HepG2 (cell line): Measurements from ENCODE around the gene TMEM258. TPM values are rescaled to one million over a fixed set of nuclear protein-coding genes. Genes with fewer than 3 reads are reported as not detected.

ENCODE experiments used
- ATAC-seq: fragments of 200-7000 bp; cut with Tn5 transposase; 3 replicates; pipeline ENCODE4 v1.9.1; 2020; ENCODE audit warnings: mild to moderate bottlenecking, moderate library complexity
- BruUV-seq: library from RNA; stranded (reverse); fragments of 400-500 nt; replicated peaks from 2 replicates; lab custom pipeline; 2021; lab: Mats Ljungman, UMichigan
- CTCF ChIA-PET: fragments of 300-600 bp; formaldehyde crosslinking; extraction: SDS; loops from one replicate; lab custom pipeline; 2021; ENCODE audit warnings: low total read pairs, inconsistent platforms, low intra/inter-chr PET ratio; lab: Yijun Ruan, JAX
- POLR2A ChIA-PET: fragments of 350-600 bp; sonication (Branson Sonifier 250); formaldehyde crosslinking; loops from one replicate; lab custom pipeline; 2020; ENCODE audit warnings: antibody characterized with exemption, inconsistent platforms; lab: Yijun Ruan, JAX
- DNase-seq: peaks from one replicate; pipeline ENCODE4 v3.0.0-alpha.2; 2015; ENCODE audit warnings: low spot score
- FAIRE-seq: peaks from 3 replicates; lab custom pipeline; 2011; peaks lifted over from hg19 to GRCh38; lab: Jason Lieb, UNC
- H2AFZ ChIP-seq: one replicate; pipeline ENCODE4 v1.6.1; 2011; ENCODE audit warnings: low read length, inconsistent platforms
- H3K27ac ChIP-seq: fragments of 300-600 bp; 3 replicates; pipeline ENCODE4 v1.8.0; 2011; ENCODE audit warnings: mixed run types, mild to moderate bottlenecking, mixed read lengths, low read length, inconsistent platforms; ENCODE audit not compliant: insufficient read depth; ENCODE audit errors: extremely low read length
- H3K27me3 ChIP-seq, 2 experiments: fragments of 200-600 bp in 1 of 2; 2 replicates in 1 of 2; 3 replicates in 1 of 2; pipeline versions ENCODE4 v1.6.0 to v1.8.0; 2011; ENCODE audit warnings: low read length in 2 of 2, mild to moderate bottlenecking in 2 of 2, moderate library complexity in 2 of 2, inconsistent platforms in 1 of 2; ENCODE audit not compliant: insufficient read depth in 2 of 2, control insufficient read depth in 1 of 2
- H3K36me3 ChIP-seq, 2 experiments: fragments of 200-600 bp in 1 of 2; replicated peaks in 1 of 2; 2 replicates in 1 of 2; 3 replicates in 1 of 2; pipeline versions ENCODE4 v1.5.1 to v1.8.0; 2011; ENCODE audit warnings: low read length in 2 of 2, inconsistent platforms in 1 of 2; ENCODE audit not compliant: insufficient read depth in 2 of 2, control insufficient read depth in 1 of 2
- H3K4me1 ChIP-seq: 2 replicates; pipeline ENCODE4 v1.5.1; 2012; ENCODE audit warnings: low read length, inconsistent platforms; ENCODE audit not compliant: insufficient read depth
- H3K4me2 ChIP-seq: 2 replicates; pipeline ENCODE4 v1.6.0; 2011; ENCODE audit warnings: low read depth, low read length, inconsistent platforms
- H3K4me3 ChIP-seq, 3 experiments: fragments of 200-600 bp in 1 of 3; sonication (generic), shearing (Covaris generic) in 1 of 3; replicated peaks in 1 of 3; 2 replicates each; pipeline ENCODE4 v1.5.1; 2011 to 2016; ENCODE audit warnings: low read length in 3 of 3, inconsistent platforms in 2 of 3, low read depth in 2 of 3, mild to moderate bottlenecking in 2 of 3, control low read depth in 1 of 3, mixed read lengths in 1 of 3; ENCODE audit not compliant: insufficient read depth in 1 of 3
- H3K79me2 ChIP-seq: one replicate; pipeline ENCODE4 v1.6.1; 2011; ENCODE audit warnings: low read length, inconsistent platforms; ENCODE audit not compliant: insufficient read depth
- H3K9ac ChIP-seq: 2 replicates; pipeline ENCODE4 v1.6.0; 2011; ENCODE audit warnings: mild to moderate bottlenecking, low read depth, low read length, inconsistent platforms; ENCODE audit not compliant: insufficient read depth
- H3K9me3 ChIP-seq: 2 replicates; pipeline ENCODE4 v1.5.1; 2012; ENCODE audit warnings: mild to moderate bottlenecking, low read length
- H4K20me1 ChIP-seq: 2 replicates; pipeline ENCODE4 v1.6.0; 2011; ENCODE audit warnings: inconsistent platforms, mild to moderate bottlenecking, low read length, moderate library complexity; ENCODE audit not compliant: insufficient read depth
- CEBPG ChIP-seq: IDR thresholded peaks from 2 replicates; pipeline ENCODE4 v1.6.1; 2016
- CHD4 ChIP-seq: fragments of 200-600 bp; sonication (generic); IDR thresholded peaks from 2 replicates; pipeline ENCODE4 v1.7.0; 2017; ENCODE audit warnings: mild to moderate bottlenecking, low read length, borderline replicate concordance
- CTCF ChIP-seq: sonication (generic); formaldehyde crosslinking; IDR thresholded peaks from 2 replicates; pipeline ENCODE4 v1.5.0; 2020; ENCODE audit warnings: mild to moderate bottlenecking, missing genetic modification reagents, moderate library complexity
- HIVEP1 ChIP-seq: sonication (generic); formaldehyde crosslinking; IDR thresholded peaks from 2 replicates; pipeline ENCODE4 v1.4.0; 2020; ENCODE audit warnings: mild to moderate bottlenecking, missing genetic modification reagents
- KDM1A ChIP-seq: IDR thresholded peaks from 2 replicates; pipeline ENCODE4 v1.6.1; 2016; ENCODE audit warnings: missing compliant biosample characterization
- KDM2A ChIP-seq: sonication (generic); formaldehyde crosslinking; IDR thresholded peaks from 2 replicates; pipeline ENCODE4 v1.4.0; 2020; ENCODE audit warnings: low read depth, missing genetic modification reagents, borderline replicate concordance
- MAZ ChIP-seq, 2 experiments: sonication (generic) in 1 of 2; formaldehyde crosslinking in 1 of 2; IDR thresholded peaks; 2 replicates each; pipeline versions ENCODE4 v1.5.0 to v1.6.1; 2012 to 2020; ENCODE audit warnings: low read depth in 2 of 2, mild to moderate bottlenecking in 2 of 2, borderline replicate concordance in 1 of 2, improper control_type of control experiment in 1 of 2, low read length in 1 of 2, missing genetic modification reagents in 1 of 2, moderate library complexity in 1 of 2
- NFIC ChIP-seq: IDR thresholded peaks from 2 replicates; pipeline ENCODE4 v1.6.1; 2012; ENCODE audit warnings: mild to moderate bottlenecking, low read length, inconsistent platforms
- NR2F6 ChIP-seq, 2 experiments: IDR thresholded peaks; 2 replicates each; pipeline ENCODE4 v1.6.1; 2016; ENCODE audit warnings: antibody characterized with exemption in 1 of 2, mild to moderate bottlenecking in 1 of 2
- PATZ1 ChIP-seq: sonication (generic); formaldehyde crosslinking; IDR thresholded peaks from 2 replicates; pipeline ENCODE4 v1.4.0; 2020; ENCODE audit warnings: missing genetic modification reagents
- RBM39 ChIP-seq: fragments of 200-400 bp; formaldehyde crosslinking; IDR thresholded peaks from one replicate; pipeline ENCODE4 v1.6.1; 2018; ENCODE audit warnings: antibody characterized with exemption, mild to moderate bottlenecking, low read depth, low read length; ENCODE audit not compliant: poor library complexity, severe bottlenecking
- SNAPC5 ChIP-seq: sonication (generic); formaldehyde crosslinking; IDR thresholded peaks from 2 replicates; pipeline ENCODE4 v1.8.1; 2023; ENCODE audit warnings: mild to moderate bottlenecking, missing genetic modification reagents, borderline replicate concordance
- STAG1 ChIP-seq: sonication (generic); formaldehyde crosslinking; IDR thresholded peaks from 2 replicates; pipeline ENCODE4 v1.4.0; 2020; ENCODE audit warnings: missing genetic modification reagents
- ZBTB49 ChIP-seq: sonication (generic); formaldehyde crosslinking; IDR thresholded peaks from 2 replicates; pipeline ENCODE4 v1.4.0; 2020; ENCODE audit warnings: missing genetic modification reagents, borderline replicate concordance
- ZNF296 ChIP-seq: sonication (generic); formaldehyde crosslinking; conservative IDR thresholded peaks from 2 replicates; pipeline ENCODE4 v1.5.0; 2020; ENCODE audit warnings: mild to moderate bottlenecking, missing genetic modification reagents
- WGBS: methylation state at CpG from one replicate; pipeline ENCODE4 v1.1.6; 2017; ENCODE audit warnings: low lambda C conversion rate; 5-methylcytosine and 5-hydroxymethylcytosine counted together
- in situ Hi-C: cut with HindIII; loops from 2 replicates; pipeline ENCODE4 v1.10.0; 2017; ENCODE audit warnings: low pct_unique_long_range_greater_than_20kb; ENCODE audit not compliant: extremely low pct_ligation_motif_present
- intact Hi-C: fragments of 100-400 bp; cut with micrococcal nuclease; formaldehyde crosslinking; loops from one replicate; pipeline ENCODE4 v1.10.0; 2022; ENCODE audit not compliant: unreplicated experiment
- polyA plus RNA-seq, 8 experiments: library from polyadenylated mRNA; depleted of rRNA in 3 of 8; stranded (reverse) in 7 of 8; unstranded in 1 of 8; fragments of >200 nt; fragmentation: Illumina TruSeq in 4 of 8; extraction: Trizol in 4 of 8; gene quantifications; 2 replicates each; pipeline versions ENCODE4 v1.2.1 to v1.2.3, GENCODE V29; 2011 to 2016; ENCODE audit warnings: low read depth in 4 of 8, missing spikeins in 1 of 8, mixed read lengths in 1 of 8; ENCODE audit not compliant: insufficient read depth in 1 of 8
- total RNA-seq, 5 experiments: library from RNA; depleted of rRNA; stranded (reverse); fragments of >200 nt; fragmentation: Illumina TruSeq; extraction: Trizol; gene quantifications; 2 replicates each; pipeline ENCODE4 v1.2.3, GENCODE V29; 2016; ENCODE audit warnings: low read depth in 1 of 5

The TMEM258 gene
- total and polyA plus RNA-seq, 2 of the 13 experiments (the other 11 are each of a cell fraction or from before 2014, with no cell fraction given): 175 to 424 TPM

GRCh38 chr11:61776561-61777075 lies 15.8 kb downstream of the TMEM258 start:
- Histone ChIP-seq H3K4me3 (no peak overlapping the region), H4K20me1 (no peaks in the 10 kb centered on the region), H2AFZ (no peak overlapping the region), H3K79me2 (no peaks in the 10 kb centered on the region), H3K27ac (no peak overlapping the region), H3K4me1 (peaks cover 13% of the 10 kb centered on the region), H3K9me3 (no peaks in the 10 kb centered on the region), H3K9ac (no peak overlapping the region), H3K4me2 (no peak overlapping the region), H3K36me3 (peaks cover 29 to 44% of the 10 kb centered on the region in 2 experiments; a peak in 4 of 5 replicates), H3K27me3 (no peaks in the 10 kb centered on the region; a peak in 1 of 5 replicates)
- DNase-seq: peak; percentile 59
- WGBS: 50% methylated on average over 3 of the region's 9 CpGs
- peak; percentile 21 for FAIRE-seq
- intact Hi-C loops: loop anchor here (1.0 kb wide), 2 partner anchors 22 to 29 kb away; no protein-coding TSS in a partner anchor
- ChIA-PET CTCF (interaction anchor here (1.0 to 3.5 kb wide), 3 partner anchors 20 to 29 kb away, joined by 4 to 51 read pairs (median 38); partner anchors contain the start of gene MYRF), POLR2A (interaction anchor here (0.7 kb wide), 1 partner anchor 20 kb away, joined by 3 read pairs; no protein-coding TSS in a partner anchor)
- in situ Hi-C loops: no loop called here
- BruUV-seq: no TSS peak
- peak; percentile 75 for ATAC-seq
- TF ChIP-seq CHD4 (no peak), ZNF296 (no peak), MAZ (IDR thresholded peaks at IDR 0.05; ENCODE audit: borderline replicate concordance, low read depth, low read length) (no peak), MAZ (CRISPR knock-in tag; IDR thresholded peaks at IDR 0.05; ENCODE audit: low read depth) (peak; percentile 47; the same call in 1 of the 2 replicates), SNAPC5 (CRISPR knock-in tag) (no peak), ZBTB49 (CRISPR knock-in tag) (no peak), CTCF (CRISPR knock-in tag) (peak; percentile 77), STAG1 (CRISPR knock-in tag) (peak; percentile 78), CEBPG (CRISPR knock-in tag) (peak; percentile 16; the same call in 1 of the 2 replicates), KDM1A (CRISPR knock-in tag) (no peak), NR2F6 (IDR thresholded peaks at IDR 0.05) (no peak), NR2F6 (CRISPR knock-in tag; IDR thresholded peaks at IDR 0.05) (no peak), KDM2A (CRISPR knock-in tag) (0 out of 2 replicates have a peak, but pooled peaks have one; percentile 24), HIVEP1 (CRISPR knock-in tag) (peak; percentile 20; the same call in 1 of the 2 replicates), NFIC (no peak), PATZ1 (peak; percentile 62), RBM39 (no peak)
